Liver (tissue), 9 donors: ENCODE measurements around the gene UBIAD1. TPM values are rescaled to one million over a fixed set of nuclear protein-coding genes. Genes with fewer than 3 reads are reported as not detected.

Experiments used
- DNase-seq: peaks from one replicate; pipeline ENCODE4 v3.0.0-alpha.2; 2017; ENCODE audit warnings: low spot score
- H3K27ac ChIP-seq, 2 donors: one replicate each; pipeline ENCODE4 v1.7.0; 2013; ENCODE audit warnings: inconsistent platforms in 2 of 2, low read length in 2 of 2, control low read depth in 1 of 2, low read depth in 1 of 2, mild to moderate bottlenecking in 1 of 2
- H3K27me3 ChIP-seq, 4 donors: one replicate each; pipeline versions ENCODE4 v1.6.1 to v1.7.0; 2013; ENCODE audit warnings: low read length in 3 of 4, inconsistent platforms in 1 of 4, mild to moderate bottlenecking in 1 of 4, moderate library complexity in 1 of 4; ENCODE audit not compliant: control insufficient read depth in 4 of 4, insufficient read depth in 4 of 4
- H3K36me3 ChIP-seq, 4 donors: one replicate each; pipeline versions ENCODE4 v1.6.1 to v1.7.0; 2013; ENCODE audit warnings: low read length in 3 of 4, mild to moderate bottlenecking in 3 of 4, low read depth in 1 of 4, moderate library complexity in 1 of 4; ENCODE audit not compliant: control insufficient read depth in 4 of 4, insufficient read depth in 3 of 4
- H3K4me1 ChIP-seq, 4 donors: one replicate each; pipeline versions ENCODE4 v1.6.1 to v1.7.0; 2013; ENCODE audit warnings: low read length in 3 of 4, mild to moderate bottlenecking in 3 of 4, moderate library complexity in 1 of 4; ENCODE audit not compliant: control insufficient read depth in 4 of 4, insufficient read depth in 4 of 4
- H3K4me3 ChIP-seq, 3 donors: one replicate each; pipeline versions ENCODE4 v1.6.1 to v1.7.0; 2013; ENCODE audit warnings: low read length in 3 of 3, control low read depth in 1 of 3, low read depth in 1 of 3, mild to moderate bottlenecking in 1 of 3
- H3K9ac ChIP-seq, 2 donors: one replicate each; pipeline ENCODE4 v1.7.0; 2013; ENCODE audit warnings: low read length in 2 of 2, mild to moderate bottlenecking in 2 of 2, moderate library complexity in 2 of 2, control low read depth in 1 of 2, low read depth in 1 of 2
- H3K9me3 ChIP-seq, 4 donors: one replicate each; pipeline versions ENCODE4 v1.6.1 to v1.7.0; 2013; ENCODE audit warnings: low read length in 3 of 4; ENCODE audit not compliant: control insufficient read depth in 4 of 4
- EGR1 ChIP-seq, 2 donors: IDR thresholded peaks; 2 replicates each; pipeline ENCODE4 v1.6.1; 2016 to 2018; ENCODE audit warnings: antibody characterized with exemption in 2 of 2, low read depth in 2 of 2
- FOXA1 ChIP-seq: IDR thresholded peaks from 2 replicates; pipeline ENCODE4 v1.6.1; 2016; ENCODE audit warnings: antibody characterized with exemption
- FOXA2 ChIP-seq: IDR thresholded peaks from 2 replicates; pipeline ENCODE4 v1.6.1; 2016; ENCODE audit warnings: antibody characterized with exemption
- GABPA ChIP-seq, 2 donors: IDR thresholded peaks in 1 of 2; conservative IDR thresholded peaks in 1 of 2; 2 replicates each; pipeline ENCODE4 v1.6.1; 2016; ENCODE audit warnings: antibody characterized with exemption in 2 of 2, mild to moderate bottlenecking in 1 of 2, moderate library complexity in 1 of 2
- HNF4A ChIP-seq, 2 donors: conservative IDR thresholded peaks; 2 replicates each; pipeline ENCODE4 v1.6.1; 2016; ENCODE audit warnings: antibody characterized with exemption in 2 of 2, mild to moderate bottlenecking in 2 of 2
- HNF4G ChIP-seq: IDR thresholded peaks from 2 replicates; pipeline ENCODE4 v1.6.1; 2016; ENCODE audit warnings: antibody characterized with exemption
- JUND ChIP-seq, 2 donors: IDR thresholded peaks; 2 replicates each; pipeline ENCODE4 v1.6.1; 2016; ENCODE audit warnings: antibody characterized with exemption in 2 of 2
- NR2F2 ChIP-seq: IDR thresholded peaks from 2 replicates; pipeline ENCODE4 v1.6.1; 2016; ENCODE audit warnings: antibody characterized with exemption
- RAD21 ChIP-seq, 2 donors: IDR thresholded peaks; 2 replicates each; pipeline ENCODE4 v1.6.1; 2016; ENCODE audit warnings: antibody characterized with exemption in 2 of 2, mild to moderate bottlenecking in 2 of 2
- RXRA ChIP-seq, 2 donors: IDR thresholded peaks; 2 replicates each; pipeline ENCODE4 v1.6.1; 2017 to 2018; ENCODE audit warnings: antibody characterized with exemption in 2 of 2, mild to moderate bottlenecking in 1 of 2
- SP1 ChIP-seq: IDR thresholded peaks from 2 replicates; pipeline ENCODE4 v1.6.1; 2018; ENCODE audit warnings: antibody characterized with exemption, mild to moderate bottlenecking
- TAF1 ChIP-seq: conservative IDR thresholded peaks from 2 replicates; pipeline ENCODE4 v1.6.1; 2016; ENCODE audit warnings: antibody characterized with exemption, mild to moderate bottlenecking
- YY1 ChIP-seq: IDR thresholded peaks from 2 replicates; pipeline ENCODE4 v1.6.1; 2016; ENCODE audit warnings: antibody characterized with exemption, mild to moderate bottlenecking
- WGBS: extraction: QIAGEN DNeasy Blood & Tissue Kit; methylation state at CpG from one replicate; pipeline ENCODE4 v1.1.7; 2013; 5-methylcytosine and 5-hydroxymethylcytosine counted together
- polyA plus RNA-seq, 2 donors: library from polyadenylated mRNA; stranded (reverse) in 1 of 2; unstranded in 1 of 2; fragments of 200-250 nt in 1 of 2; fragments of >200 nt in 1 of 2; fragmentation: Nextera tagmentation in 1 of 2; extraction: Ambion mirVana in 1 of 2; gene quantifications; one replicate each; pipeline versions ENCODE4 v1.2.1 to v1.2.3, GENCODE V29; 2013 to 2015
- total RNA-seq, 2 donors: library from RNA; depleted of rRNA; stranded (reverse); fragments of >200 nt; gene quantifications; one replicate each; pipeline ENCODE4 v1.2.3, GENCODE V29; 2014
- TF ChIP-seq, protein P1 (sequence below): IDR thresholded peaks from 2 replicates; pipeline ENCODE4 v1.6.1; 2016; ENCODE audit warnings: antibody characterized with exemption
- TF ChIP-seq, protein P2 (sequence below): IDR thresholded peaks from 2 replicates; pipeline ENCODE4 v1.6.1; 2016; ENCODE audit warnings: antibody characterized with exemption, mild to moderate bottlenecking
- TF ChIP-seq, protein P3 (sequence below): IDR thresholded peaks from 2 replicates; pipeline ENCODE4 v1.6.1; 2016; ENCODE audit warnings: antibody characterized with exemption
- TF ChIP-seq, protein P4 (sequence below): IDR thresholded peaks from 2 replicates; pipeline ENCODE4 v1.6.1; 2016; ENCODE audit warnings: antibody characterized with exemption
- TF ChIP-seq, protein P5 (sequence below): fragments of 150-350 bp; IDR thresholded peaks from 2 replicates; pipeline ENCODE4 v1.5.1; 2017; ENCODE audit warnings: improper control_type of control experiment, low read depth, low read length; ENCODE audit not compliant: missing input control
- donor health status: healthy.
- donor health status: healthy.
- donor health status: healthy.
- donor health status: healthy.
- donor health status: healthy.

Gene UBIAD1
- total and polyA plus RNA-seq, 4 donors = 5.4 to 10.2 (median 8.9) TPM

DNA sequence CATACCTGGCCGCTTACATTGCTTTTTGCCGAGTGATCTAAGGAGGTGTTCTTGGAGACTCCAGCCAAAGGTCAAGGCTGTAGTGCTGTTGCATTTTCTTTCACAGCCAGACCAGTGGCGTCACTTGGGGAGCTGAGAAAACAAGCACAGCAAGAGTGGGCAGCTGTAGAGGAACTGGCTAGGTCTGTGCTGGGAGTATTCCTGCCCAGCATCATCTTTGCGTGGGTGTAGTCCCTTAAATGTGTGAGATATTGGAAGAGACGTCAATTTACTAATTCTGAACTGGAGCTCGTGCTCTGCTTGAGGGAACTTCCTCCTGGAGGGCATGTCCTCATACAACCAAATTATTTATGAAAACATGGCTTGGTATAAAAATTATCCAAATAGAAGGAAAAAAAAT lies 10.2 kb downstream of the UBIAD1 start:
- Histone ChIP-seq H3K27ac (no peak overlapping the region), H3K4me1 (no peaks in the 10 kb centered on the region), H3K27me3 (no peaks in the 10 kb centered on the region), H3K9ac (no peak overlapping the region), H3K36me3 (peaks cover 2 to 26% (median 16%) of the 10 kb centered on the region in 4 donors), H3K4me3 (no peak overlapping the region), H3K9me3 (no peaks in the 10 kb centered on the region)
- DNase-seq = no peak
- 96% methylated on average over 6 of the region's 6 CpGs for WGBS
- TF ChIP-seq JUND (IDR thresholded peaks at IDR 0.05) (no peak), RXRA (IDR thresholded peaks at IDR 0.05) (no peak), YY1 (no peak), TAF1 (no peak), HNF4G (no peak), HNF4A (conservative IDR thresholded peaks at IDR 0.05) (no peak), SP1 (no peak), FOXA2 (no peak), EGR1 (IDR thresholded peaks at IDR 0.05; ENCODE audit: low read depth in 2 of 2) (no peak)
- TF ChIP-seq, protein P1, sequence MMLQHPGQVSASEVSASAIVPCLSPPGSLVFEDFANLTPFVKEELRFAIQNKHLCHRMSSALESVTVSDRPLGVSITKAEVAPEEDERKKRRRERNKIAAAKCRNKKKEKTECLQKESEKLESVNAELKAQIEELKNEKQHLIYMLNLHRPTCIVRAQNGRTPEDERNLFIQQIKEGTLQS = no peak
- TF ChIP-seq, protein P2, sequence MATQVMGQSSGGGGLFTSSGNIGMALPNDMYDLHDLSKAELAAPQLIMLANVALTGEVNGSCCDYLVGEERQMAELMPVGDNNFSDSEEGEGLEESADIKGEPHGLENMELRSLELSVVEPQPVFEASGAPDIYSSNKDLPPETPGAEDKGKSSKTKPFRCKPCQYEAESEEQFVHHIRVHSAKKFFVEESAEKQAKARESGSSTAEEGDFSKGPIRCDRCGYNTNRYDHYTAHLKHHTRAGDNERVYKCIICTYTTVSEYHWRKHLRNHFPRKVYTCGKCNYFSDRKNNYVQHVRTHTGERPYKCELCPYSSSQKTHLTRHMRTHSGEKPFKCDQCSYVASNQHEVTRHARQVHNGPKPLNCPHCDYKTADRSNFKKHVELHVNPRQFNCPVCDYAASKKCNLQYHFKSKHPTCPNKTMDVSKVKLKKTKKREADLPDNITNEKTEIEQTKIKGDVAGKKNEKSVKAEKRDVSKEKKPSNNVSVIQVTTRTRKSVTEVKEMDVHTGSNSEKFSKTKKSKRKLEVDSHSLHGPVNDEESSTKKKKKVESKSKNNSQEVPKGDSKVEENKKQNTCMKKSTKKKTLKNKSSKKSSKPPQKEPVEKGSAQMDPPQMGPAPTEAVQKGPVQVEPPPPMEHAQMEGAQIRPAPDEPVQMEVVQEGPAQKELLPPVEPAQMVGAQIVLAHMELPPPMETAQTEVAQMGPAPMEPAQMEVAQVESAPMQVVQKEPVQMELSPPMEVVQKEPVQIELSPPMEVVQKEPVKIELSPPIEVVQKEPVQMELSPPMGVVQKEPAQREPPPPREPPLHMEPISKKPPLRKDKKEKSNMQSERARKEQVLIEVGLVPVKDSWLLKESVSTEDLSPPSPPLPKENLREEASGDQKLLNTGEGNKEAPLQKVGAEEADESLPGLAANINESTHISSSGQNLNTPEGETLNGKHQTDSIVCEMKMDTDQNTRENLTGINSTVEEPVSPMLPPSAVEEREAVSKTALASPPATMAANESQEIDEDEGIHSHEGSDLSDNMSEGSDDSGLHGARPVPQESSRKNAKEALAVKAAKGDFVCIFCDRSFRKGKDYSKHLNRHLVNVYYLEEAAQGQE = no peak
- TF ChIP-seq, protein P3, sequence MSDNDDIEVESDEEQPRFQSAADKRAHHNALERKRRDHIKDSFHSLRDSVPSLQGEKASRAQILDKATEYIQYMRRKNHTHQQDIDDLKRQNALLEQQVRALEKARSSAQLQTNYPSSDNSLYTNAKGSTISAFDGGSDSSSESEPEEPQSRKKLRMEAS = no peak
- TF ChIP-seq, protein P4, sequence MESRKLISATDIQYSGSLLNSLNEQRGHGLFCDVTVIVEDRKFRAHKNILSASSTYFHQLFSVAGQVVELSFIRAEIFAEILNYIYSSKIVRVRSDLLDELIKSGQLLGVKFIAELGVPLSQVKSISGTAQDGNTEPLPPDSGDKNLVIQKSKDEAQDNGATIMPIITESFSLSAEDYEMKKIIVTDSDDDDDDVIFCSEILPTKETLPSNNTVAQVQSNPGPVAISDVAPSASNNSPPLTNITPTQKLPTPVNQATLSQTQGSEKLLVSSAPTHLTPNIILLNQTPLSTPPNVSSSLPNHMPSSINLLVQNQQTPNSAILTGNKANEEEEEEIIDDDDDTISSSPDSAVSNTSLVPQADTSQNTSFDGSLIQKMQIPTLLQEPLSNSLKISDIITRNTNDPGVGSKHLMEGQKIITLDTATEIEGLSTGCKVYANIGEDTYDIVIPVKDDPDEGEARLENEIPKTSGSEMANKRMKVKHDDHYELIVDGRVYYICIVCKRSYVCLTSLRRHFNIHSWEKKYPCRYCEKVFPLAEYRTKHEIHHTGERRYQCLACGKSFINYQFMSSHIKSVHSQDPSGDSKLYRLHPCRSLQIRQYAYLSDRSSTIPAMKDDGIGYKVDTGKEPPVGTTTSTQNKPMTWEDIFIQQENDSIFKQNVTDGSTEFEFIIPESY = no peak
- TF ChIP-seq, protein P5, sequence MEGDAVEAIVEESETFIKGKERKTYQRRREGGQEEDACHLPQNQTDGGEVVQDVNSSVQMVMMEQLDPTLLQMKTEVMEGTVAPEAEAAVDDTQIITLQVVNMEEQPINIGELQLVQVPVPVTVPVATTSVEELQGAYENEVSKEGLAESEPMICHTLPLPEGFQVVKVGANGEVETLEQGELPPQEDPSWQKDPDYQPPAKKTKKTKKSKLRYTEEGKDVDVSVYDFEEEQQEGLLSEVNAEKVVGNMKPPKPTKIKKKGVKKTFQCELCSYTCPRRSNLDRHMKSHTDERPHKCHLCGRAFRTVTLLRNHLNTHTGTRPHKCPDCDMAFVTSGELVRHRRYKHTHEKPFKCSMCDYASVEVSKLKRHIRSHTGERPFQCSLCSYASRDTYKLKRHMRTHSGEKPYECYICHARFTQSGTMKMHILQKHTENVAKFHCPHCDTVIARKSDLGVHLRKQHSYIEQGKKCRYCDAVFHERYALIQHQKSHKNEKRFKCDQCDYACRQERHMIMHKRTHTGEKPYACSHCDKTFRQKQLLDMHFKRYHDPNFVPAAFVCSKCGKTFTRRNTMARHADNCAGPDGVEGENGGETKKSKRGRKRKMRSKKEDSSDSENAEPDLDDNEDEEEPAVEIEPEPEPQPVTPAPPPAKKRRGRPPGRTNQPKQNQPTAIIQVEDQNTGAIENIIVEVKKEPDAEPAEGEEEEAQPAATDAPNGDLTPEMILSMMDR = no peak

DNA sequence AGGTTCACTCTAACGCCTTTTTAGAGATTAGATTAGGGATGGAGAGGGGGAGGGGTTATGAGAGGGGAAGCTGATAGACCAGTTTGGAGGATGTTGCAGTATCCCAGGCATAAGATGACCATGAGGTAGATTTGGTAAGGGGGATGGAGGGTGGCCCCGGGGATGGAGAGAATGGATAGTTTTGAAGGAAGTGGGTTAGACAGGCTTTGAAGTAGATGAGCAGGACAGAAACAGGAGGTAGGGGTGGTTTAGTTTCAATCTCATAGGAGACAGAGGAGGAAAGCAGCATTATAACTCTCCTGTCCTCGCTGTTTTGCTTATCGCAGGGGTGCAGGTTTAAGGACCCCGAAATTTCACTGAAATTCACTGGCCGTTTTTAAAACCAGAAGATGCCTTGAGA lies 11.8 kb downstream of the UBIAD1 start:
- H3K27ac ChIP-seq = no peak overlapping the region
- no peak overlapping the region for H3K4me3 ChIP-seq
- 90% methylated on average over 6 of the region's 6 CpGs for WGBS
- no peaks in the 10 kb centered on the region for H3K9me3 ChIP-seq
- no peak overlapping the region for H3K9ac ChIP-seq
- DNase-seq = no peak
- H3K36me3 ChIP-seq = peaks cover 2 to 24% (median 15%) of the 10 kb centered on the region in 4 donors
- H3K27me3 ChIP-seq = no peaks in the 10 kb centered on the region
- H3K4me1 ChIP-seq = peaks cover 0 to 7% (median 0%) of the 10 kb centered on the region in 4 donors
- no peak for TF ChIP-seq FOXA1
- TF ChIP-seq SP1 = no peak
- no peak for TF ChIP-seq GABPA (IDR thresholded peaks at IDR 0.05 in 1 of 2, conservative IDR thresholded peaks at IDR 0.05 in 1 of 2)
- TF ChIP-seq, protein P1 = no peak
- TF ChIP-seq RAD21 (IDR thresholded peaks at IDR 0.05) = no peak
- TF ChIP-seq, protein P2 = no peak
- TF ChIP-seq NR2F2 = no peak
- TF ChIP-seq EGR1 (IDR thresholded peaks at IDR 0.05; ENCODE audit: low read depth in 2 of 2) = no peak
- no peak for TF ChIP-seq YY1
- TF ChIP-seq, protein P3 = no peak
- TF ChIP-seq JUND (IDR thresholded peaks at IDR 0.05) = no peak
